Urinary bladder (tissue), 4 donors: ENCODE data around the gene SRM. TPM values are rescaled to one million over a fixed set of nuclear protein-coding genes. Genes with fewer than 3 reads are reported as not detected.
"Not testable (repeated sequence)": the region's sequence is repeated elsewhere in the genome, so short reads cannot be mapped to it uniquely, and the experiment has no call there.

Source experiments
- DNase-seq: peaks from one replicate; pipeline ENCODE4 v3.0.0-alpha.2; 2015; ENCODE audit errors: extremely low spot score
- H3K27ac ChIP-seq: one replicate; pipeline ENCODE4 v1.5.1; 2013; ENCODE audit warnings: low read depth, mild to moderate bottlenecking, moderate library complexity
- H3K36me3 ChIP-seq: one replicate; pipeline ENCODE4 v1.6.1; 2013; ENCODE audit warnings: mild to moderate bottlenecking, moderate library complexity; ENCODE audit not compliant: insufficient read depth
- H3K4me1 ChIP-seq: one replicate; pipeline ENCODE4 v1.6.1; 2013; ENCODE audit warnings: mild to moderate bottlenecking, moderate library complexity; ENCODE audit not compliant: insufficient read depth
- H3K4me3 ChIP-seq: one replicate; pipeline ENCODE4 v1.5.1; 2013; ENCODE audit warnings: low read depth, low read length
- WGBS: extraction: QIAGEN DNeasy Blood & Tissue Kit; methylation state at CpG from one replicate; pipeline ENCODE4 v1.1.7; 2013; 5-methylcytosine and 5-hydroxymethylcytosine counted together
- polyA plus RNA-seq: library from polyadenylated mRNA; stranded (reverse); fragments of 200-250 nt; gene quantifications from one replicate; pipeline ENCODE4 v1.2.3, GENCODE V29; 2013
- total RNA-seq: library from RNA; depleted of rRNA; stranded (reverse); fragments of >200 nt; gene quantifications from one replicate; pipeline ENCODE4 v1.2.3, GENCODE V29; 2014
- donor health status: healthy with polysubstance abuse.
- donor health status: healthy.

The SRM gene
- total and polyA plus RNA-seq, 2 donors = 9.0 to 83.2 TPM

- DNase-seq = no peak
- Histone ChIP-seq H3K4me1 (peaks cover 3% of the 10 kb centered on the region), H3K27ac (no peak overlapping the region), H3K4me3 (peak overlapping the region; percentile 66), H3K36me3 (peaks cover 2% of the 10 kb centered on the region)
- WGBS = 53% methylated on average over 28 of the region's 28 CpGs
Observed at GRCh38 chr1:11058595-11059154, 1.1 kb downstream of the SRM start.

- Histone ChIP-seq H3K4me3 (no peak overlapping the region), H3K4me1 (peaks cover 3% of the 10 kb centered on the region), H3K27ac (no peak overlapping the region), H3K36me3 (peaks cover 2% of the 10 kb centered on the region)
- 94% methylated on average over 14 of the region's 14 CpGs for WGBS
- no peak for DNase-seq
Observed at GRCh38 chr1:11058026-11058425, 1.8 kb downstream of the SRM start.

DNA sequence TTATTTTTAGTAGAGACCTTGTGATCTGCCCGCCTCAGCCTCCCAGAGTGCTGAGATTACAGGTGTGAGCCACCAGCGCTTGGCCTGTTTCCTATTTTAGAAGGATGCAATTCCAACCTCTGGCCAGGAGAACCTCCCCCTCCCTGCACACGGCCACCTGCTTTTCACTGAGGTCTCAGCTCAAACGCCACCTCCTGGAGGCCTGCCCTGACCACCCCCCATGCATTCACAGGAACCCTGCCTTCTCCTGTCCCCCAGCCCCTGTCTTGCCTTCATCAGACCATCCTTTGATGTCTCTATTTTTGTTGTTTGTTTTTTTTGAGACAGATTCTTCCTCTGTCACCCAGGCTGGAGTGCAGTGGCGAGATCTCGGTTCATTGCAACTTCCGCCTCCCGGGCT lies 2.3 kb downstream of the SRM start:
- DNase-seq = no peak
- H3K4me3 ChIP-seq = no peak overlapping the region

DNA sequence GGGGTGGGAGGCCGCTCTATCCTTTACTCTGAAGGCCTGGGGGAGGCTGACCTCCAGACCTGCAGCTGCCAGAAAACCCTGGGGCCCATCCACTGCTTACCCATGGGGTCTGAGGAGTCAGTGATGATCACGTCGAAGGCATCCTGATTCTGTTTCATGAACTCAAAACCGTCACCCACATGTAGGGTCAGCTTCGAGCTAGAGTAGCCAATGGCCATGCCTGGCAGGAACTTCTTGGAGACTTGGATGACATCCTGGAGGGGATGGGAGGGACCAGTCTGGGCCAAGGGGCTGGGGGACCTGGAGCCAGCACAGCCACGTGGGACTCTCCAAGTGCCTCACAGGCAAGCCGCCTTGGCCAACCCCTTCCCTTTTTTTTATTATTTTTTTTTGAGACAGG lies 3.3 kb downstream of the SRM start:
- H3K4me3 ChIP-seq = no peak overlapping the region
- peaks cover 3% of the 10 kb centered on the region for H3K4me1 ChIP-seq
- no peak for DNase-seq
- no peak overlapping the region for H3K27ac ChIP-seq
- peaks cover 2% of the 10 kb centered on the region for H3K36me3 ChIP-seq
- 84% methylated on average over 7 of the region's 7 CpGs for WGBS

More for the DNA sequence above, 2.3 kb downstream of the SRM start:
- peaks cover 2% of the 10 kb centered on the region for H3K36me3 ChIP-seq
- H3K27ac ChIP-seq = no peak overlapping the region
- H3K4me1 ChIP-seq = peaks cover 3% of the 10 kb centered on the region
- 94% methylated on average over 8 of the region's 8 CpGs for WGBS

DNA sequence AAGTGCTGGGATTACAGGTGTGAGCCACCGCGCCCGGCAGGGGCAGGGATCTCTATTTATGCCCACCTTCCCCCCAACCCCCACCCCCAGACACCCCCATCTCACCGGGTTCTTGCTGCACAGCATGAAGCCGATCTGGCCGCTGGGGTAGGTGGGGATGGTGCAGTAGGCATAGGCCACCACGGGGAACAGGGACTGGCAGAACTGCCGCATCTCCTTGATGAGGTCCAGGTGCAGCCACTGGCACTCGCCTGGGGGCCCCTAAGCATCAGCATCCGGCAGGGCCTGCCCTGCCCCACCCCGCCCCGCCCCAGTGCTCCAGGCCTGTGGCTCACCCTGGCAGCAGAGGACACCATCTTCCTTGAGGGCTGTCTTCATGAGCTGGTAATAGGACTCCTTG lies 4.1 kb downstream of the SRM start:
- WGBS = 93% methylated on average over 12 of the region's 12 CpGs
- DNase-seq = no peak
- H3K27ac ChIP-seq = no peak overlapping the region
- no peak overlapping the region for H3K4me3 ChIP-seq
- H3K4me1 ChIP-seq = no peaks in the 10 kb centered on the region
- peaks cover 2% of the 10 kb centered on the region for H3K36me3 ChIP-seq

DNA sequence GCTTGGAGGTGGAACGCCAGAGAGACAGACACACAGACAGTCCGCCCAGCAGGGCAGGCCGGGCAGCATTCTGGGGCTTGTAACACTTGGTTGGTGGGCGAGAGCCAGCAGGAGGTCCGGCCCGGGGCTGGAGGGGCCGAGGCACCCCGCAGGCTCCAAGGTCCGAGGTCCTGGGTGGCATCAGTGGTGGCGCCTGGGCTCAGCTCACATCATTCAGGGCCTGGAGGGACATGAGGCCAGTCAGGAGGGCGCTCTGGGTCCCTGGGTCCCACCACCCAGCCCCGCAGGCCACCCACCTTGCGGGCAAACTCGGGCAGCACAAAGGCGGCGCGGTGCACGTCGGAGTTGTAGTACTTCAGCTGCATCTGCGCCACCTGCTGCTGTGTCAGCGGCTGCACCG lies 5.2 kb downstream of the SRM start:
- WGBS = 88% methylated on average over 22 of the region's 22 CpGs
- Histone ChIP-seq H3K4me1 (no peaks in the 10 kb centered on the region), H3K4me3 (no peak overlapping the region), H3K36me3 (peaks cover 2% of the 10 kb centered on the region), H3K27ac (no peak overlapping the region)
- DNase-seq = no peak

DNA sequence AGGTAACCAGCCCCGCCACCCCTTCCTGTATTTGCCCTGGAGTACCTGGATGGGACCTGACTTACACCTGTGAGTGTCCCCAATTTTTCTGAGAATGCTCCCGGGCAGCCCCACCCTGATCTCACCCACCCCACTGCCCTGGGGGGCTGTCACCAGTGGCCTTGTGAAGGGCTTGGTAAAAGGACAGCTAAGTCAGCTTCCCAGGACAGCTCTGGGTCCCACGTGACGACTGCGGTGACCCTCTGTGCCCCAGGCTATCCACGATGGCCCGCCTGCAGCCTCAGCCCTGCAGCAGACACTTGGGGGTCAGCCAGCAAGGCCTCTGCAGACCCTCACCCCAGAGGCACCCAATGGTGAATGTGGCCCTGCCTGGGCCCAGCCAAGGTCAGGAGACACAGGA lies 5.6 kb downstream of the SRM start:
- H3K27ac ChIP-seq = no peak overlapping the region
- DNase-seq = no peak
- 82% methylated on average over 7 of the region's 7 CpGs for WGBS
- H3K4me3 ChIP-seq = no peak overlapping the region
- no peaks in the 10 kb centered on the region for H3K4me1 ChIP-seq
- peaks cover 2% of the 10 kb centered on the region for H3K36me3 ChIP-seq

DNA sequence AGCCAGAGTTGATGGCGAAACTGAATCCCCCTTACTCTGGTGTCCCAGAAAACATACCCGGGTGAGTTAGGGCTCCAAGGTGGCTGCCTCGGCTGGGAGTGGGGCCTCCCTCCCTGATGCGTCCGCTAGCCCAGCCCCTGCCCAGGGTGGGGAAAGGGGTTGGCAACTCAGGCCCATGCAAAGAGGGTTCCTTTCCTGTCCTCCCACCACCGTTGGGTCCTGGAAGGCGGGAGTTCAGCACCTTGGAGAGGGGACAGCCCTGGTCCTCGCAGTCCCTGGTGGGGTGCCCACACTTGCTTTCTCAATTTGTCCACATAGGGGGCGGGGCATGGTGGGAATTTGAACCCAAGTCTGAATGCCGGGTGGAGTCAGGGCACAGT lies 6.1 kb downstream of the SRM start:
- H3K4me3 ChIP-seq = no peak overlapping the region
- no peaks in the 10 kb centered on the region for H3K4me1 ChIP-seq
- H3K27ac ChIP-seq = no peak overlapping the region
- peaks cover 2% of the 10 kb centered on the region for H3K36me3 ChIP-seq
- DNase-seq = no peak
- WGBS = 58% methylated on average over 10 of the region's 10 CpGs

- no peak overlapping the region for H3K4me3 ChIP-seq
- no peak for DNase-seq
- H3K4me1 ChIP-seq = no peaks in the 10 kb centered on the region
- peaks cover 2% of the 10 kb centered on the region for H3K36me3 ChIP-seq
- H3K27ac ChIP-seq = no peak overlapping the region
- WGBS = 25% methylated on average over 29 of the region's 29 CpGs
Observed at GRCh38 chr1:11052839-11053757, 6.7 kb downstream of the SRM start.

GRCh38 chr1:11051781-11052511 lies 7.9 kb downstream of the SRM start:
- no peak for DNase-seq
- Histone ChIP-seq H3K27ac (no peak overlapping the region), H3K4me1 (no peaks in the 10 kb centered on the region), H3K36me3 (peaks cover 2% of the 10 kb centered on the region), H3K4me3 (no peak overlapping the region)
- WGBS = 46% methylated on average over 19 of the region's 19 CpGs

DNA sequence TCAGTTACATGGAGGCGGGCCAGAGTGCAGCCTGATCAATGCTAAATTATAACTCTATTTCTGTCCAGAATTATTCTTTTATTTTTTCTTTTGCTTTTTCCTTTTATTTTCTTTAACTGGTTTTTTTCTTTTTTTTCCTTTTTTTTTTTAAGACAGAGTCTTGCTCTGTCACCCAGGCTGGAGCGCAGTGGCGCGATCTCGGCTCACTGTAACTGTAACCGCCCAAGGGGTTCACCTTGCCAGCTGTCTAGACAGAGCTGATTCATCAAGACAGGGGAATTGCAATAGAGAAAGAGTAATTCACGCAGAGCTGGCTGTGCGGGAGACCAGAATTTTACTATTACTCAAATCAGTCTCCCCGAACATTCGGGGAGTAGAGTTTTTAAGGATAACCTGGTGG lies 8.7 kb downstream of the SRM start:
- not testable (repeated sequence) for DNase-seq, H3K4me1 ChIP-seq, H3K27ac ChIP-seq, H3K4me3 ChIP-seq, H3K36me3 ChIP-seq
- WGBS = 78% methylated on average over 10 of the region's 10 CpGs

- DNase-seq = no peak
- no peak within 1 kb of the TSS for H3K4me3 ChIP-seq
- 93% methylated on average over 28 of the region's 28 CpGs for WGBS
- H3K36me3 ChIP-seq = no peaks in the 10 kb centered on the region
- H3K4me1 ChIP-seq = no peaks in the 10 kb centered on the region
- no peak within 1 kb of the TSS for H3K27ac ChIP-seq
Observed at GRCh38 chr1:11046625-11047365, 13.0 kb downstream of the SRM start, which contains the start of gene MASP2. Gene MASP2 (minus strand): TSS chr1:11047239. CDS start chr1:11047207, 32 bp downstream.

DNA sequence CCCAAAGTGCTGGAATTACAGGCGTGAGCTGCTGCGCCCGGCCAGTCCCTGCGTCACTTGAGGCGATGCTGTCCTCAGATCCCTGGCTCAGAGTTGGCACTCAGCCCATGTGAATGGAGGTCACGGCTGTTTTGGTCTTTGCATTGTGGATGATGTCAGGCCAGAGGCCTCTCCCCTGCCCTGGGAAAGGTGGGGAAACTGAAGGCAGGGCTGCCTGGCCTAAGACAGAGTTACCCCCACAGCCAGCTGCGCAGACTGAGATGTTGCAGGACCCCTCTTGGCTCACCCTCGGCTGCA lies 13.6 kb downstream of the SRM start:
- no peak for DNase-seq
- 85% methylated on average over 8 of the region's 8 CpGs for WGBS
- no peaks in the 10 kb centered on the region for H3K36me3 ChIP-seq
- no peak overlapping the region for H3K27ac ChIP-seq
- no peak overlapping the region for H3K4me3 ChIP-seq
- no peaks in the 10 kb centered on the region for H3K4me1 ChIP-seq
